ENCODE results near the gene PHC1. TPM values are rescaled to one million over a fixed set of nuclear protein-coding genes. Genes with fewer than 3 reads are reported as not detected.
"Not testable (repeated sequence)": the region's sequence is repeated elsewhere in the genome, so short reads cannot be mapped to it uniquely, and the experiment has no call there.

Gene PHC1
- total and polyA plus RNA-seq, 2 donors (not counting 1 experiment from before 2014, with no cell fraction given) = 64.2 to 86.9 TPM

DNA sequence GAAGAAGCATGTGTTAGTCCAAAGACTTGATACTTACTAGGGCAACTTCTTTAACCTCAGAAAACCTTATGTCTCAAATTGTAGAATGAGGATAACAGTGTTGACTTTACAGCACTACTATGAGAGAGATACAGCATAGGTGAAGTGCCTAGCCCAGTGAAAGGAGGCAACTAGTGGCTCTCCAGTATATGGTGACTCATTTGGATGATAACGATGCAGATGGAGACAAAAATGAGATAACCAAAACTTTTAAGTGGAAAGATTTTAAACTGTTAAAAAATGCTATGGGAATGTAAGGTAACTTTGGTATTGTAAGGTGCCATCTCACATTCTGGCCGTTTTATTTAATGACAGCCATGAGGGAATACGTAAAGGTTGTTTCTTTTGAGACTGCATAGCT is 2.7 kb downstream of the PHC1 start:
- intact Hi-C loops (cut with micrococcal nuclease) = loop anchor here (10.0 kb wide), 1 partner anchor 118 kb away; no protein-coding TSS in a partner anchor

DNA sequence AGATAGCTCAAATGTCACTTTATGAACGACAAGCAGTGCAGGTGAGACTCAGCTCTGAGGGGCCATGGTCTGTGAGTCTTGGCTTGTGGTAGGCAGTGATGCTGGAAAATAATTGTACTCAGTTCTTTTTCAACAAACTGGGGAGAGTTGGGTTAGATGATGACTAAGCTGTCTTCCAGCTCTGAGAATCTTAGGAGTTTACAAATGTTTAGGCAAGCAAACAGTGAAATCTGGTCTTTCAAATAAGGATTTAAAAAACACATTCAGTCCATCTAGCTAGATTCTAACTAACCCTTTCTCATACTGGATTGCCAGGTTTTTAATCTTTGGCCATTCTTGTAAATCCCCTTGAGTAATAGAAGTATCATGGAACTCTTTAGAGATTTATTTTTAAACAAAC is 3.4 kb downstream of the PHC1 start:
- Mint-ChIP-seq H3K9me3 (ENCODE audit: insufficient read depth) (no peaks in the 10 kb centered on the region), H3K27ac (no peak overlapping the region), H3K27me3 (no peaks in the 10 kb centered on the region), H3K4me1 (peaks cover 12% of the 10 kb centered on the region), H3K4me3 (no peak overlapping the region)
- H4K20me1 ChIP-seq (ENCODE audit: control insufficient read depth, insufficient read depth, low read length, poor library complexity, severe bottlenecking) = no peaks in the 10 kb centered on the region
- TF ChIP-seq EZH2 (IDR thresholded peaks at IDR 0.05; ENCODE audit: borderline replicate concordance, insufficient read depth, low read depth, low read length, poor library complexity, severe bottlenecking) = no peak
- TF ChIP-seq, protein P1, sequence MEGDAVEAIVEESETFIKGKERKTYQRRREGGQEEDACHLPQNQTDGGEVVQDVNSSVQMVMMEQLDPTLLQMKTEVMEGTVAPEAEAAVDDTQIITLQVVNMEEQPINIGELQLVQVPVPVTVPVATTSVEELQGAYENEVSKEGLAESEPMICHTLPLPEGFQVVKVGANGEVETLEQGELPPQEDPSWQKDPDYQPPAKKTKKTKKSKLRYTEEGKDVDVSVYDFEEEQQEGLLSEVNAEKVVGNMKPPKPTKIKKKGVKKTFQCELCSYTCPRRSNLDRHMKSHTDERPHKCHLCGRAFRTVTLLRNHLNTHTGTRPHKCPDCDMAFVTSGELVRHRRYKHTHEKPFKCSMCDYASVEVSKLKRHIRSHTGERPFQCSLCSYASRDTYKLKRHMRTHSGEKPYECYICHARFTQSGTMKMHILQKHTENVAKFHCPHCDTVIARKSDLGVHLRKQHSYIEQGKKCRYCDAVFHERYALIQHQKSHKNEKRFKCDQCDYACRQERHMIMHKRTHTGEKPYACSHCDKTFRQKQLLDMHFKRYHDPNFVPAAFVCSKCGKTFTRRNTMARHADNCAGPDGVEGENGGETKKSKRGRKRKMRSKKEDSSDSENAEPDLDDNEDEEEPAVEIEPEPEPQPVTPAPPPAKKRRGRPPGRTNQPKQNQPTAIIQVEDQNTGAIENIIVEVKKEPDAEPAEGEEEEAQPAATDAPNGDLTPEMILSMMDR (IDR thresholded peaks at IDR 0.05) = no peak
- POLR2A ChIA-PET = no interaction called here
- H2AFZ ChIP-seq (ENCODE audit: insufficient read depth, low read depth, low read length, poor library complexity, severe bottlenecking) = no peak overlapping the region
- H3K79me2 ChIP-seq (ENCODE audit: control insufficient read depth, insufficient read depth, low read length) = peaks cover 22% of the 10 kb centered on the region
- no peak for ATAC-seq (ENCODE audit: low read depth)
- no peak overlapping the region for H3K27ac ChIP-seq (ENCODE audit: low read length in 2 of 2)
- H3K27me3 ChIP-seq (replicated peaks in 1 of 4; ENCODE audit: control extremely low read depth in 1 of 4, control insufficient read depth in 3 of 4, insufficient read depth in 4 of 4, low read length in 3 of 4) = no peaks in the 10 kb centered on the region
- DNase-seq = no peak
- 100% methylated on average over 1 of the region's 1 CpG for WGBS (ENCODE audit: insufficient coverage)
- H3K36me3 ChIP-seq (replicated peaks in 1 of 2; ENCODE audit: control extremely low read depth in 1 of 2, control insufficient read depth in 1 of 2, extremely low read depth in 1 of 2, insufficient read depth in 2 of 2, low read length in 1 of 2) = peaks cover 1 to 35% of the 10 kb centered on the region in 2 experiments
- CTCF ChIA-PET = interaction anchor here (0.6 to 1.2 kb wide), 2 partner anchors 30 to 1776 kb away, joined by 3 read pairs; no protein-coding TSS in a partner anchor
- H3K9me3 ChIP-seq (ENCODE audit: control extremely low read depth in 1 of 3, control insufficient read depth in 2 of 3, insufficient read depth in 1 of 3, low read length in 2 of 3) = no peaks in the 10 kb centered on the region
- H3K9ac ChIP-seq (ENCODE audit: low read length) = no peak overlapping the region
- peaks cover 16 to 17% of the 10 kb centered on the region in 2 donors for H3K4me1 ChIP-seq (ENCODE audit: control insufficient read depth in 2 of 2, insufficient read depth in 2 of 2, low read length in 2 of 2)
- H3K4me2 ChIP-seq (replicated peaks; ENCODE audit: low read depth, low read length, poor library complexity, severe bottlenecking) = no peak overlapping the region
- intact Hi-C loops (cut with micrococcal nuclease) = loop anchor here (10.0 kb wide), 1 partner anchor 117 kb away; no protein-coding TSS in a partner anchor
- no peak overlapping the region for H3K4me3 ChIP-seq (ENCODE audit: control extremely low read depth in 1 of 5, extremely low read depth in 1 of 5, insufficient read depth in 1 of 5, low read depth in 2 of 5, low read length in 4 of 5)

More for the DNA sequence above, 2.7 kb downstream of the PHC1 start:
- Histone ChIP-seq H3K27ac (ENCODE audit: low read length in 2 of 2) (no peak overlapping the region), H3K79me2 (ENCODE audit: control insufficient read depth, insufficient read depth, low read length) (peaks cover 22% of the 10 kb centered on the region), H2AFZ (ENCODE audit: insufficient read depth, low read depth, low read length, poor library complexity, severe bottlenecking) (no peak overlapping the region), H4K20me1 (ENCODE audit: control insufficient read depth, insufficient read depth, low read length, poor library complexity, severe bottlenecking) (no peaks in the 10 kb centered on the region), H3K9ac (ENCODE audit: low read length) (no peak overlapping the region), H3K4me3 (ENCODE audit: control extremely low read depth in 1 of 5, extremely low read depth in 1 of 5, insufficient read depth in 1 of 5, low read depth in 2 of 5, low read length in 4 of 5) (no peak overlapping the region), H3K9me3 (ENCODE audit: control extremely low read depth in 1 of 3, control insufficient read depth in 2 of 3, insufficient read depth in 1 of 3, low read length in 2 of 3) (no peaks in the 10 kb centered on the region), H3K4me2 (replicated peaks; ENCODE audit: low read depth, low read length, poor library complexity, severe bottlenecking) (no peak overlapping the region), H3K36me3 (replicated peaks in 1 of 2; ENCODE audit: control extremely low read depth in 1 of 2, control insufficient read depth in 1 of 2, extremely low read depth in 1 of 2, insufficient read depth in 2 of 2, low read length in 1 of 2) (peaks cover 1 to 28% of the 10 kb centered on the region in 2 experiments), H3K4me1 (ENCODE audit: control insufficient read depth in 2 of 2, insufficient read depth in 2 of 2, low read length in 2 of 2) (peaks cover 16 to 17% of the 10 kb centered on the region in 2 donors), H3K27me3 (replicated peaks in 1 of 4; ENCODE audit: control extremely low read depth in 1 of 4, control insufficient read depth in 3 of 4, insufficient read depth in 4 of 4, low read length in 3 of 4) (no peaks in the 10 kb centered on the region)
- ATAC-seq (ENCODE audit: low read depth) (no peak), DNase-seq (no peak)
- TF ChIP-seq EZH2 (IDR thresholded peaks at IDR 0.05; ENCODE audit: borderline replicate concordance, insufficient read depth, low read depth, low read length, poor library complexity, severe bottlenecking) = no peak
- TF ChIP-seq, protein P1 (IDR thresholded peaks at IDR 0.05) = no peak
- H3K27me3 Mint-ChIP-seq = no peaks in the 10 kb centered on the region
- H3K4me3 Mint-ChIP-seq = no peak overlapping the region
- no peak overlapping the region for H3K27ac Mint-ChIP-seq
- no peaks in the 10 kb centered on the region for H3K9me3 Mint-ChIP-seq (ENCODE audit: insufficient read depth)
- ChIA-PET CTCF (interaction anchor here (1.1 to 1.8 kb wide), 3 partner anchors 31 to 132 kb away, joined by 3 to 4 read pairs (median 4); no protein-coding TSS in a partner anchor), POLR2A (no interaction called here)
- peaks cover 16% of the 10 kb centered on the region for H3K4me1 Mint-ChIP-seq
- WGBS (ENCODE audit: insufficient coverage) = 89% methylated on average over 3 of the region's 3 CpGs

DNA sequence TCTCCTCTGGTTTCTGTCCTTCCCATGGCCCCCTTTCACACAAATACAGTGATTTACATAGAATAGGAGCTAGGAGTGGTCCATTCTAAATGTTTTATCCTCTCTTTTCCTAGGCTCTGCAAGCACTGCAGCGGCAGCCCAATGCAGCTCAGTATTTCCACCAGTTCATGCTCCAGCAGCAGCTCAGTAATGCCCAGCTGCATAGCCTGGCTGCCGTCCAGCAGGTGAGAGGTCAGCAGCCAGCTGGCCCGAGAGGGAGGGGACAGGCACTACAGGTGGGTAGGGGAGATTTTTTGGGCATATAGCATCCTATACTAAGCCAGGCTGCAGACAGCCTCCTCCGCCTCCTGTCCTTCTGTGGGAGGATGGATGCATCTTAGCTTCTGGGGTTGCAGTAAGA is 5.3 kb downstream of the PHC1 start:
- POLR2A ChIA-PET; H3K27ac ChIP-seq (ENCODE audit: low read length in 2 of 2); H3K27me3 ChIP-seq (replicated peaks in 1 of 4; ENCODE audit: control extremely low read depth in 1 of 4, control insufficient read depth in 3 of 4, insufficient read depth in 4 of 4, low read length in 3 of 4); H3K27ac Mint-ChIP-seq; DNase-seq; H3K9ac ChIP-seq (ENCODE audit: low read length); H3K27me3 Mint-ChIP-seq; CTCF ChIA-PET; H3K9me3 ChIP-seq (ENCODE audit: control extremely low read depth in 1 of 3, control insufficient read depth in 2 of 3, insufficient read depth in 1 of 3, low read length in 2 of 3); ATAC-seq (ENCODE audit: low read depth); H3K4me1 Mint-ChIP-seq; H2AFZ ChIP-seq (ENCODE audit: insufficient read depth, low read depth, low read length, poor library complexity, severe bottlenecking); H3K4me3 Mint-ChIP-seq; H4K20me1 ChIP-seq (ENCODE audit: control insufficient read depth, insufficient read depth, low read length, poor library complexity, severe bottlenecking); H3K4me2 ChIP-seq (replicated peaks; ENCODE audit: low read depth, low read length, poor library complexity, severe bottlenecking); H3K9me3 Mint-ChIP-seq (ENCODE audit: insufficient read depth); H3K4me3 ChIP-seq (ENCODE audit: control extremely low read depth in 1 of 5, extremely low read depth in 1 of 5, insufficient read depth in 1 of 5, low read depth in 2 of 5, low read length in 4 of 5): not testable (repeated sequence)
- WGBS (ENCODE audit: insufficient coverage) = no CpG with 5 or more reads among the region's 4 CpGs
- H3K4me1 ChIP-seq (ENCODE audit: control insufficient read depth in 2 of 2, insufficient read depth in 2 of 2, low read length in 2 of 2) = peaks cover 11 to 12% of the 10 kb centered on the region in 2 donors
- peaks cover 1 to 39% of the 10 kb centered on the region in 2 experiments for H3K36me3 ChIP-seq (replicated peaks in 1 of 2; ENCODE audit: control extremely low read depth in 1 of 2, control insufficient read depth in 1 of 2, extremely low read depth in 1 of 2, insufficient read depth in 2 of 2, low read length in 1 of 2)
- peaks cover 22% of the 10 kb centered on the region for H3K79me2 ChIP-seq (ENCODE audit: control insufficient read depth, insufficient read depth, low read length)
- intact Hi-C loops (cut with micrococcal nuclease) = loop anchor here (10.0 kb wide), 1 partner anchor 115 kb away; no protein-coding TSS in a partner anchor

Data from B cell (primary cell).